Myocyte (in vitro differentiated cells): ENCODE data around the gene PCDHA5. TPM values are rescaled to one million over a fixed set of nuclear protein-coding genes. Genes with fewer than 3 reads are reported as not detected.

Source experiments
- DNase-seq: peaks from one replicate; pipeline ENCODE4 v3.0.0-alpha.2; 2012; ENCODE audit warnings: low read depth
- total RNA-seq: library from RNA; depleted of rRNA; stranded (reverse); fragments of >200 nt; gene quantifications from 2 replicates; pipeline ENCODE4 v1.2.3, GENCODE V29; 2014

PCDHA5 gene
- total RNA-seq, 1 donor from 2014 or later = 0.03 TPM

GRCh38 chr5:140857987-140858240, 36.5 kb downstream of the PCDHA5 start:
- no peak for DNase-seq

GRCh38 chr5:140862441-140863295, 41.3 kb downstream of the PCDHA5 start:
- no peak for DNase-seq

GRCh38 chr5:140868721-140869554, 47.5 kb downstream of the PCDHA5 start, which contains the start of gene PCDHA11:
TSS of gene PCDHA11 (plus strand) at chr5:140868957. CDS start at chr5:140869104, 147 bp downstream.
- peak; percentile 1 for DNase-seq

- no peak for DNase-seq
Observed at GRCh38 chr5:140869555-140869886, 48.1 kb downstream of the PCDHA5 start.

- no peak for DNase-seq
Observed at GRCh38 chr5:140870221-140871201, 49.1 kb downstream of the PCDHA5 start.

Other genes with a start within 250 kb of the PCDHA5 start
- 0.21 and 0.64 TPM in 2 replicates for gene CD14, start 188.4 kb upstream of the PCDHA5 start, total RNA-seq
- 5.3 and 8.1 TPM in 2 replicates for gene TMCO6, start 182.2 kb upstream of the PCDHA5 start, total RNA-seq
- gene NDUFA2, start 174.0 kb upstream of the PCDHA5 start, total RNA-seq = 46.7 and 51.4 TPM in 2 replicates
- gene IK, start 173.8 kb upstream of the PCDHA5 start, total RNA-seq = 105 and 121 TPM in 2 replicates
- 20.5 and 20.6 TPM in 2 replicates for gene WDR55, start 156.7 kb upstream of the PCDHA5 start, total RNA-seq
- gene DND1, start 148.0 kb upstream of the PCDHA5 start, total RNA-seq = 0.52 and 1.0 TPM in 2 replicates
- gene HARS1, start 130.2 kb upstream of the PCDHA5 start, total RNA-seq = 49.4 and 52.5 TPM in 2 replicates
- gene HARS2, start 130.2 kb upstream of the PCDHA5 start, total RNA-seq = 24.4 and 30.9 TPM in 2 replicates
- 46.7 and 61.3 TPM in 2 replicates for gene ZMAT2, start 121.2 kb upstream of the PCDHA5 start, total RNA-seq
- 0.10 TPM in 1 of 2 replicates, not detected in the other for gene PCDHA1, start 35.5 kb upstream of the PCDHA5 start, total RNA-seq
- 0.36 TPM in 1 of 2 replicates, not detected in the other for gene PCDHA2, start 26.8 kb upstream of the PCDHA5 start, total RNA-seq
- gene PCDHA3, start 20.6 kb upstream of the PCDHA5 start, total RNA-seq = 0.16 TPM in 2 replicates
- gene PCDHA4, start 14.5 kb upstream of the PCDHA5 start, total RNA-seq = 1.2 and 1.4 TPM in 2 replicates
- 0.11 TPM in 1 of 2 replicates, not detected in the other for gene PCDHA6, start 6.3 kb downstream of the PCDHA5 start, total RNA-seq
- gene PCDHA7, start 12.7 kb downstream of the PCDHA5 start, total RNA-seq = 0.36 and 0.48 TPM in 2 replicates
- not detected in 2 replicates for gene PCDHA8, start 19.6 kb downstream of the PCDHA5 start, total RNA-seq
- under 0.01 and 0.03 TPM in 2 replicates for gene PCDHA9, start 26.8 kb downstream of the PCDHA5 start, total RNA-seq
- gene PCDHA10, start 34.3 kb downstream of the PCDHA5 start, total RNA-seq = 0.03 and 0.05 TPM in 2 replicates
- 0.13 and 0.26 TPM in 2 replicates for gene PCDHA11, start 47.3 kb downstream of the PCDHA5 start, total RNA-seq
- gene PCDHA12, start 53.7 kb downstream of the PCDHA5 start, total RNA-seq = 0.03 and 0.16 TPM in 2 replicates
- gene PCDHA13, start 60.5 kb downstream of the PCDHA5 start, total RNA-seq = 0.05 TPM in 1 of 2 replicates, not detected in the other
- gene PCDHAC1, start 104.7 kb downstream of the PCDHA5 start, total RNA-seq = 0.05 and 0.10 TPM in 2 replicates
- 0.05 and 0.10 TPM in 2 replicates for gene PCDHAC2, start 144.9 kb downstream of the PCDHA5 start, total RNA-seq
- not detected in 2 replicates for gene PCDHB1, start 229.8 kb downstream of the PCDHA5 start, total RNA-seq